ENCODE measurements around the gene SSTR1.

Gene SSTR1

DNA sequence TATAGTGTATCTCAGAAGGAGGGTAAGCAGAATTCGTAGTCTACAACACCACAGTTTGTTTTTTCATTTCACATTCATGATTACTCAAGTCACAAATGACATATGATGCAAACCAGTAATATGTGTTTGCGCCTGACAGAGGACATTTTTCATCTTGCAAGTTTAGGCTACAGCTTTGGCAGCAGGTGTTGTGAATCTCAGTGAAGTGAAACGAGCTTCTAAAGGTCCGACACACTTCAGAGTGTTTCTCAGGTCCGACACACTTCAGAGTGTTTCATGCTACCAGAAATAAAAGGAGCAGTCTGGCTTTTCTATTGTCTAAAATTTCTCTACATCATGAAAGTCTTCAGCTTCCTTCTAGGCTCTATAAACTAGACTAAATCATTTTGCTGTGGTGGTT lies 25.5 kb downstream of the SSTR1 start:
- no peak for DNase-seq

DNA sequence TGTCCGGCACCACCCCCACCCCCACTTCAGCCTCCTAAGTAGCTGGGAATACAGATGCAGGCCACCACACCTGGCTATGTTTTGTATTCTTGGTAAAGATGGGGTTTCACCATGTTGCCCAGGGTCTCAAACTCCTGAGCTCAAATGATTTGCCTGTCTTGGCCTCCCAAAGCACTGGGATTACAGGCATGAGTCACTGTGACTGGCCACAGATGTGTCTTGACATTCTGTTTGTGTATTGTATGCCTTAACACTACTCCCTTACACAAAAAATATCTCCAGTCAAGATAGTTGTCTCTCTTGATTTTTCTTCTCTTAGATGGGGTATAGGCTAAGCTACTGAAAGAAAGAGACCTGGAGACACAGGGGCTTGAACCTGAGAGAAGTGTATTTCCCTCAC lies 30.6 kb downstream of the SSTR1 start:
- no peak for DNase-seq

DNA sequence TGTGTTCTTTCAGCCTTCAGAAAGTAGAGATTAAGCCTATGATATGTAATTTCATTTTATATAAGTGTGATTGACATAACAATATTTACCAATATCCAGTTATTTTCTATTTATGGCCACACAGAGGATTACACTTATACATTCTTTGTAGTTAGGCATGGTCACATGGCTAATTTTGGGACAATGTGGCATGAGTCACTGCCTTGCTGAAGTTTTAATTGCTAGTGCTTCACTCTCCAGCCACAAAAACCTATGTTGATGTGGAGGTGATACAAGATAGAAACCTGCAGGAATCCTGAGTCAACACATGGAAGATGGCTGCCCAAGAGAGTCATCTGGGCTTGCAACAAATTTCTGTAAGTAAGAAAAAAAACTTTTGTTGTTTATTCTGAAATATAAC lies 31.2 kb downstream of the SSTR1 start:
- DNase-seq, result no peak

DNA sequence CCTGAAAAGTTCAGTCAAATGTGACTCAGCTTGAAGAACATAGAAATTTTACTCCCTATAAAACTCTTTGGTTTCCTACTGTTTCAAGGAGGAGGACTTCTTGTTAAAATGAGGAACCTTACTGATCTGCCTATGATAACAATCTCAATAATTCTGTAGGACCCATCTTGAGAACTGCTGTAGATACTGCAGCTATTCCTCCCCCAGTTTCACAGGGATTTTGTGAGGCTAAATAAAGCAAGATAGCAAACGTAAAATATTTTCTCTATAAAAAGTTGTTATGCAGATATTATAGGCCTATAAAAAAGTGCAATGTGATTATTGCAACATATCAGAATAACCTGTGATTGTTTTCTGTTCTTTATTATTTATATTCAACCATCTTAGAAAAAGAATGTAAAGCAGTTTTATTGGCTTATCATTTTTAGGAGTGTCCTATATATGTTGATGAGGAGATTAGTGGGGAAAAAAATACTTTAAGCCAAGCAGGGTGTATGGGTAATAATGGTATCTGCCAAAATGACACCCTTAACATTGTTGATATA lies 36.1 kb downstream of the SSTR1 start:
- DNase-seq, result no peak

DNA sequence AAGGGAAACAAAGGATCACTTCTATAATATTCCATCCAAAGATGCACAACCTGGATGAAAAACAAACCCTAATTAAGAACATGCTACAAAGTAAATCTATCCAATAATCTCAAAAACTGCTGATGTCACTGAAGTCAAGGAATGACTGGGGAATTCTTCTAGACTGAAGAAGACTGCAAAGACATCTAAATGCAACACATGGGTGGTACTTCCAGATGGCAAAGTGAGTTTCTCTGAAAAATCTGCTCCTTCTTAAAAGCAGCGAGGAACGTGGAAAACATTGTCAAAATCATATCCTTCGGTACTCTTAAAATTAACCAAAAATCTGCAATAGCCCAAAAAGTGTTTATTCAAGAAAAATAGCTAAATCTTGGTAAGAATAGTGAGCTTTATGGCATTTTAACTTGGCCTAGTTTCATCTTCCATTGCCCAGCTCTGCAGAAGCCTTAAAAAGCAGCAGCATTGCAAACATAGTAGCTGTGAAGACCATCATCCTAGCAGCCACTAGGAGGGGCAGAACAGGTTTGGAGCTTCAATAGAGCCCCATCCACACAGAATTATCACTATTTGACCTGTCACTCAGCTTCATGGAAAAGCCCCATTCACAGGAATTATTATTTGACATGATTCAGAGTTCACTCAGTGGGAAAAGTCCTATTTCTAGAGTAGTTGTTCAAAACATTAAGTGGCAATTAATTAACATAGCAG lies 40.8 kb downstream of the SSTR1 start:
- no peak for DNase-seq

DNA sequence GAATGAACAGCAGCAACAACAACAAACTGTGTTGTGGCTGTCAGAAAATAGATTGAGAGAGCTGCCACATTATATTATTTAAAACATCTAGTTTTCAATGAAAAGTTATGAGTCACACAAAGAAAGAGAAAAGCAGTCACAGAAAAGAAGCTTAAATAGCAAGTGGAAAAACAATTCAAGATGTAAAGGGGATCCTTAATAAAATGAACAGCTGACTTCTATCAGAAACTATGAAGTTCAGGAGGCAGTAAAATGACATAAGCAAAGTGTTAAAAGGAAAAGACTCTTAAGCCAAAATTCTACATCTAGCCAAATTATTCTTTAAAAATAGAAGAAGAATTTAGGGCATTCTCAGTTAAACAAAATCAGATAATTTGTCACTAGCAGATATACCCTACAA lies 42.6 kb downstream of the SSTR1 start:
- DNase-seq, result no peak

DNA sequence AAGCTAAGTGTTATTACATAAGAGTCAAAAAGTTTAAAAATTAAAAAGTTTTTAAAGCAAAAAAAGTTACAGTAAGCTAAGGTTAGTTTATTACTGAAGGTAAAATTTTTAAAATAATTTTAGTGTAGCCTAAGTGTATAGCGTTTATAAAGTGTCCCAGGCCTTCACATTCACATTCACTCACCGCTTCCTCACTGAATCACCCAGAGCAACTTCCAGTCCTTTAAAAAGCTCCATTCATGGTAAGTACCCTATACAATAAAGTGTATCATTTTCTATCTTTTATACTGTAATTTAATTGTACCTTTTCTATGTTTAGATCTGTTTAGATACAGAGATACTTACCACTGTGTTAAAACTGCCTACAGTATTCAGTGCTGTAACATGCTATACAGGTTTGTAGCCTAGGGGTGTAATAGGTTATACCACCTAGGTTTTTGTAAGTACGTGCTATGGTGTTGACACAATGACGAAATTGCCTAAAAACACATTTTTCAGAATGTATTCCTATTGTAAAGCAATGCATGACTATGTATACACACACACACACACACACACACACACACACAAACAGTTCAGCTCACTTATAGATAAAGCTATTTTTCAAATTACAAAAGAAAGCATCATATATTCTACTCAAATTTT lies 44.5 kb downstream of the SSTR1 start:
- no peak for DNase-seq

DNA sequence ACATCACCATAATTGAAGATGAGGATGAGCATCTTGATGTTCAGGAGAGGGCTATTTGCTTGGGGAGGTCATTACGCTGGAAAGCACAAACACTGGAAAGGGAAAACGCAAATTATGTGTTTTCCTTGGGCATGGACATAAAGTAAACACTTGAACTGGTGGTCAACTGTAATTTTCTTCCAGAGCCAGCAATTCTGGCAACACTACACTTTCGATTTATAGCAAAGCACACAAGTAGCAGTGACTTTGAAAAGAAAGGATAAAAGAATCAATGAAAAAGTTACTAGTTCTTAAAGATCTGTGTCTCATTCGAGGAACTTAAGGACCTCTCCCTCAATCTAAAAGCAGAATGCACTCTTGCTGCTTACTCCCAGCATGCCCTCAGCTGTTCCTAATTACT lies 46.0 kb downstream of the SSTR1 start:
- DNase-seq, result no peak

DNA sequence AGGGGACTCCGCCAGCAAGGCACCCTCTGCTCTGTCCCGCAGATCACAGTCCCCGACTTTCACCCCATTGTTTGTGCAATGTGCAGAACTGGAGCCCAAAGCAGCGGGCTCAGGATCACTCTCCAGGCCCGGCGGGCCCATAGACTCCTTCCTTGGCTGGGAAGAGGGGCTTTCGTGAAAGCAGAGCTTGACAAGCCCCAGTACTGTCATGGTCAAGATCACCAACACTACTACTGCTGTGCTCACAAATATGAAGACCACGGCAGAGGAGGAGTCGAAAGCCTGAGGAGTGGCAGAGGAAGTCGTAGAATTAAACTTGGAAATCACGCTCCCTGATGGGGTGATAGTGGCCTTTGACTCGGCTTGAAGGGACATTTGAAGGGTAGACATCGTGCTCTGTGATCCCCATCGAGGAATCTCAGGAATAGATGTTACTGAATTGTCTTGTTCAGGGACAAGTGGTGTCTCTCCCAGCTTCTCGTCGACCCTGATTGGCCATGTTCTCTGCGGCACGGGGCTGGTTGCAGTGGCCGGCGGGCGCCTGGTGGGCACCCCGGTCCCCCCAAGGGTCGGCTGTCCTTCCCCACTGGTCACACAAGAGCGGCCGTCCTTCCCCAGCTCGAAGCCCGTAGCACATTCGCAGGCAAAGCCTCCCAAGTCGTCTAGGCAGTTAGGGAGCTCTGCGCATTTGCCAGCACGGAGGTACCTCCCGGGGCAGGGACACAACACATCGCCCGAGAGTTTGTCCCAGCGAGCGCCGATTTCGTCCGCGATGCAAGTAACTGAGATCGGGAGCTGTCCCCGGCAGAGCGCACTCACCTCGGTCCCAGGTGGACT lies 47.1 kb downstream of the SSTR1 start:
- peak in 1 of 56 donors; percentile 23 for DNase-seq

DNA sequence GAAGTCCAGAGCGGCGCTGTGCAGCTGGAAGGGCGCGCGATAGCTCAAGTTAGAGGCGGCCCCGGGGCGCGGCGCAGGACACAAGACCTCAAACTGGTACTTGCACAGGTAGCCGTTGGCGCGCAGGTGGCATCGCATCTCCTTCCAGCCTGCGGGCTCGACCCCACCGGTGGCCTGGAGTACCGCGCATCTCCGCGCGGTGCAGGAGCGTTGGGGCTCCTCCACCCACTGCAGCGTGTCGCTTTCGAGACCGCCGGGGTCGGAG lies 47.6 kb downstream of the SSTR1 start:
- peak in 1 of 56 donors; percentile 23 for DNase-seq

DNA sequence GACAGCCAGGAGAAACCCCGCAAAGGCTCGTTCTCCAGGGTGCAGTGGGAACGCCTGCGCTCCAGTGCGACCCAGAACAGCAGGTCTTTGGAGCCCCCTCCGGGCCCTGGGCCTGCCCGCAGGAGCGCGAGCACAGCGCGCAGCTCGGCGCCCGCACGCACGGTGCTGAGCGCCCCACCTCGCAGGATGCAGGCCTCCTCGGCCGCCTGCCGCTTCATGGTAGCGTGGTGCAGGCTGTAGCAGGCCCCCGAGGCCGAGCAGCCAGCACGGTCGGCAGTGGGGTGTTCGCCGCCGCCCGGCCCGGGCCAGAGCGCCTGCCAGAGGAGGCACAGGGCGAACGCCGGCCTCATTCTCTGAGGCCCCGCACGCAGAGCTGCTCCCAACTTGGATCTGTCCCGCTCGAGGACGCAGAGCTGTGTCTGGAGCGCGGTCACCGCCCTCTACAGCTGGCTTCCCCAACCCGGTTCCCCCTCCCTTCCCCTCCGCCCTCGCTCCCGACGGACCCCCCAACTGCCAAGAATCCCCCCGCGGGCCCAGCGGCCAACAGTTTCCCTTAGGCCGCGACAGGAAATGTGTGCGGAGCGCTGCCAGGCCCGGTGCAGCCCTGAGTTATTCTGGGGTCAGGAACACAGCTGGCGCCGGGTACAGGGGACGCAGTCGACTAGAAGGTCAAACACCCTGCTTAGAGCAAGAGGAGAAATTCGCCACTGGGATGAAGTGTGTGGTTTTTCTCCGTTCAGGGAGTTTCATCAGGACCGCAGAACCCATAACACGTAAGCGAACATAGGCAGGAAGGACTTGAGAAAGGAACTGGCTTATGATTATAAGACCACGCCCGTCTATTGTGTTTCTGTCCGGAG lies 48.2 kb downstream of the SSTR1 start, which contains the start of gene CLEC14A:
CLEC14A (minus strand) TSS at position 421 of the 860 bp plus-strand sequence; CDS start at position 350, 71 bp downstream.
- DNase-seq, result peak in 1 of 56 donors; percentile 14

DNA sequence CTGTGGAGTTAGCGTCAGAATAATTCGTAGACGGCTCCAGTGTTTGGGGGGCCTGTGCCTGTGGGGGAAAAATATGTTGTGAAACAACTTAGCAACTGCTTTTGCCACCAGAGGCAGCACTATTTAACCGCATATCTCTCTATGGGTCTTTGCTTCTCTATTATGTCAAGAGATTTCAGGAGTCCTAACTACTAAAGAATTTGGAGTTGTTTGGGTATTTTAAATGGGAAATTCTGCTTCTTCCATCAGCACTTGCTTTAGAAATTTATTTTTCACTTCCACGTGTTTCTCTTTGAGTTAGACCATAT lies 48.8 kb downstream of the SSTR1 start:
- DNase-seq, result no peak

DNA sequence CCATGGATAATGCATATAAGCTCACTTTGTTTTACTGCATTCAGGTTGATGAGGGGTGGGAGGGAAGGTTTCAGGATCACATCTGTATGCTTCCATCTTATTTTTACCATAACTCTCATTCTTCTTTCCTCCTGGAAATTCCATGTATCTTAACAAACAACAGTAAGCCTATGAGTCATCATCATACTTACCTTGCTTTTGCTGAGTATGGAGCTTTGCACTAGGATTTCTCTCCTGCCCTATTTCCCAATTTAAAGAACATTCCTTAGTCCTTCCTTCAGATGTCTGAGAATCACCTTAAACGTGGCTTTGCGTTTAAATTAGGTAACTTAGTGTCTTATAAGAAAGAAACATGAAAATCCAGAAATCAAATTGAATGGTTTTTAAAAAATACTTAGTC lies 49.8 kb downstream of the SSTR1 start:
- no peak for DNase-seq

DNA sequence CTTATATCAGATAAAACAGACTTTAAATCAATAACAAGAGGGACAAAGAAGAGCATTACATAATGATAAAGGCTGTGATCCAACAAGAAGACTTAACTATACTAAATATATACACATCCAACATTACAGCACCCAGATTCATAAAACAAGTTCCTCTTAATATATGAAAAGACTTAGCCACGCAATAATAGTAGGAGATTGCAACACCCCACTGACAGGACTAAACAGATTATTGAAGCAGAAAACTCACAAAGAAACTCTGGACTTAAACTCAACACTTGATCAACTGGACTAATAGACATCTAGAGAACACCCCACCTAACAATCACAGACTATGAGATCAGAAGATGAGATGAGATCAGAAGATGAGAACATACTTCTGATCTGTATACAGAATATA lies 53.9 kb downstream of the SSTR1 start:
- no peak for DNase-seq
